GM23338 (cell line): ENCODE results near the gene FBRSL1. TPM values are rescaled to one million over a fixed set of nuclear protein-coding genes. Genes with fewer than 3 reads are reported as not detected.

Source experiments
- CREB1 ChIP-seq: fragments of 250-450 bp; sonication (Bioruptor Pico); IDR thresholded peaks from 2 replicates; pipeline ENCODE4 v1.5.0; 2020; ENCODE audit warnings: low read depth, mild to moderate bottlenecking, moderate library complexity
- CTCF ChIP-seq, 2 experiments: fragments of 200-600 bp in 1 of 2; sonication (generic) in 1 of 2; conservative IDR thresholded peaks; 2 replicates each; pipeline versions ENCODE4 v1.5.1 to v1.6.1; 2016 to 2017; ENCODE audit warnings: antibody characterized with exemption in 2 of 2, low read depth in 2 of 2, mild to moderate bottlenecking in 2 of 2, moderate library complexity in 1 of 2
- ETS1 ChIP-seq: IDR thresholded peaks from 2 replicates; pipeline ENCODE4 v1.6.1; 2016; ENCODE audit warnings: antibody characterized with exemption
- EZH2phosphoT487 ChIP-seq: fragments of 200-600 bp; sonication (generic); IDR thresholded peaks from one replicate; pipeline ENCODE4 v1.8.1; 2018; ENCODE audit warnings: antibody characterized with exemption; ENCODE audit not compliant: unreplicated experiment
- NANOG ChIP-seq: IDR thresholded peaks from 2 replicates; pipeline ENCODE4 v1.6.1; 2016; ENCODE audit warnings: antibody characterized with exemption, borderline replicate concordance
- POLR2AphosphoS5 ChIP-seq: IDR thresholded peaks from 2 replicates; pipeline ENCODE4 v1.6.1; 2016; ENCODE audit warnings: antibody characterized with exemption, low read depth
- STAT1 ChIP-seq: IDR thresholded peaks from one replicate; pipeline ENCODE4 v1.6.1; 2016; ENCODE audit warnings: antibody characterized with exemption; ENCODE audit not compliant: unreplicated experiment
- ZNF114 ChIP-seq: fragments of 250-450 bp; sonication (Bioruptor Pico); IDR thresholded peaks from 2 replicates; pipeline ENCODE4 v1.5.0; 2020; ENCODE audit warnings: mild to moderate bottlenecking, moderate library complexity
- ZNF331 ChIP-seq: fragments of 250-450 bp; sonication (Bioruptor Pico); IDR thresholded peaks from 2 replicates; pipeline ENCODE4 v1.5.0; 2020; ENCODE audit warnings: low read depth, mild to moderate bottlenecking, moderate library complexity
- ZNF462 ChIP-seq: fragments of 250-450 bp; sonication (Bioruptor Pico); IDR thresholded peaks from 2 replicates; pipeline ENCODE4 v1.5.0; 2020; ENCODE audit warnings: mild to moderate bottlenecking, moderate library complexity
- polyA plus RNA-seq: library from polyadenylated mRNA; unstranded; fragments of >200 nt; fragmentation: Nextera tagmentation; extraction: Ambion mirVana; gene quantifications from 2 replicates; pipeline ENCODE4 v1.2.1, GENCODE V29; 2016
- total RNA-seq: library from RNA; depleted of rRNA; stranded (reverse); fragments of >200 nt; shearing (Covaris generic); gene quantifications from 2 replicates; pipeline ENCODE4 v1.2.3, GENCODE V29; 2014

The FBRSL1 gene
- total and polyA plus RNA-seq, 2 experiments from 2014 or later = 37.8 to 89.8 TPM

GRCh38 chr12:132492951-132493350 is 3.0 kb downstream of the FBRSL1 start (continued):
- TF ChIP-seq ZNF462 (no peak), ETS1 (no peak), STAT1 (no peak), ZNF331 (CRISPR knock-in tag) (no peak), NANOG (no peak), POLR2AphosphoS5 (no peak), EZH2phosphoT487 (no peak), CTCF (conservative IDR thresholded peaks at IDR 0.05; ENCODE audit: low read depth in 2 of 2) (no peak), CREB1 (CRISPR knock-in tag) (no peak), ZNF114 (CRISPR knock-in tag) (no peak)
